Thyroid gland (tissue), 4 donors: Measurements from ENCODE around the gene MYL5. TPM values are rescaled to one million over a fixed set of nuclear protein-coding genes. Genes with fewer than 3 reads are reported as not detected.

Experiments
- DNase-seq, 2 donors: peaks; one replicate each; pipeline ENCODE4 v3.0.0-alpha.2; 2019
- H3K27ac ChIP-seq, 3 donors: fragments of 200-600 bp; sonication (generic); 1 replicate in 2 of 3; 2 replicates in 1 of 3; pipeline ENCODE4 v1.5.1; 2016 to 2019; ENCODE audit warnings: mild to moderate bottlenecking in 1 of 3, moderate library complexity in 1 of 3
- H3K27me3 ChIP-seq: fragments of 200-600 bp; sonication (generic); one replicate; pipeline ENCODE4 v1.5.1; 2019
- H3K36me3 ChIP-seq, 2 donors: fragments of 200-600 bp; sonication (generic); one replicate each; pipeline ENCODE4 v1.5.1; 2016 to 2019
- H3K4me1 ChIP-seq, 2 donors: fragments of 200-600 bp; sonication (generic); one replicate each; pipeline ENCODE4 v1.5.1; 2017 to 2019
- H3K4me3 ChIP-seq, 3 donors: fragments of 200-600 bp; sonication (generic); replicated peaks in 1 of 3; 1 replicate in 2 of 3; 2 replicates in 1 of 3; pipeline ENCODE4 v1.5.1; 2016; ENCODE audit warnings: mild to moderate bottlenecking in 1 of 3
- H3K9me3 ChIP-seq: fragments of 200-600 bp; sonication (generic); one replicate; pipeline ENCODE4 v1.5.1; 2017
- CTCF ChIP-seq, 6 experiments: fragments of 200-600 bp in 3 of 6; fragments of 450-650 bp in 3 of 6; sonication (generic) in 3 of 6; IDR thresholded peaks; one replicate each; pipeline ENCODE4 v1.5.1; 2016 to 2019; ENCODE audit warnings: antibody characterized with exemption in 6 of 6, mild to moderate bottlenecking in 2 of 6, inconsistent platforms in 1 of 6, moderate library complexity in 1 of 6
- POLR2A ChIP-seq, 2 donors: fragments of 450-650 bp; IDR thresholded peaks; one replicate each; pipeline ENCODE4 v1.6.1; 2017; ENCODE audit warnings: antibody characterized with exemption in 2 of 2, mild to moderate bottlenecking in 2 of 2, moderate library complexity in 1 of 2
- WGBS, 2 donors: methylation state at CpG; one replicate each; pipeline ENCODE4 v1.1.5; 2017; 5-methylcytosine and 5-hydroxymethylcytosine counted together
- intact Hi-C: fragments of 100-400 bp; cut with DNase I; formaldehyde crosslinking; loops from one replicate; pipeline ENCODE4 v1.15.1; 2023
- total RNA-seq, 4 donors: library from RNA; depleted of rRNA; stranded (reverse); fragments of >200 nt; gene quantifications; one replicate each; pipeline ENCODE4 v1.2.3, GENCODE V29; 2016

Gene MYL5
- total RNA-seq, 4 donors from 2014 or later = 13.0 to 17.5 (median 14.2) TPM

- H3K4me1 ChIP-seq = peaks cover 20 to 24% of the 10 kb centered on the region in 2 donors
- WGBS, 2 donors = 78 to 90% methylated on average over 6 of the region's 11 CpGs
- H3K9me3 ChIP-seq = no peaks in the 10 kb centered on the region
- H3K36me3 ChIP-seq = no peaks in the 10 kb centered on the region
- no peak for DNase-seq
- no peak overlapping the region for H3K27ac ChIP-seq
- intact Hi-C loops = no loop called here
- H3K27me3 ChIP-seq = no peaks in the 10 kb centered on the region
- H3K4me3 ChIP-seq = no peak overlapping the region
- TF ChIP-seq POLR2A (IDR thresholded peaks at IDR 0.05) (no peak), CTCF (IDR thresholded peaks at IDR 0.05) (no peak)
Observed at GRCh38 chr4:707929-708630, 33.7 kb downstream of the MYL5 start.

DNA sequence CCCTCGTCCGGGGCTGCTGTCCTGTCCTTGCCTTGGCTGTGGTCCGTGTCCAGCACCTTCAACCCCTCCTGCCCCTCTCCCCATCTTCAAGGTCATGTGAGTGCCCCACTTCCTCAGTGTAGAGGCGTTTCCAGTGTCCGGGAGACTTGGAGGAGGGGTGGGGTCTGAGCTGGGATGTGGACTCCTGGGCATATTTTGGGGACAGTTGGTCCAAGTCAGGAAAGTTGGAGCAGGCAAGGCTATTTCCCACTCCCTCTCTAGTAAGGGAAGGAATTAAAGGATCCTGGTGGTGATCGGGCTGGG is 34.2 kb downstream of the MYL5 start:
- Histone ChIP-seq H3K4me1 (peaks cover 20 to 24% of the 10 kb centered on the region in 2 donors), H3K9me3 (no peaks in the 10 kb centered on the region), H3K4me3 (no peak overlapping the region), H3K27ac (no peak overlapping the region), H3K27me3 (no peaks in the 10 kb centered on the region), H3K36me3 (no peaks in the 10 kb centered on the region)
- no peak for TF ChIP-seq CTCF (IDR thresholded peaks at IDR 0.05)
- WGBS, 2 donors = 80 to 89% methylated on average over 6 of the region's 6 CpGs
- DNase-seq = no peak
- intact Hi-C loops = no loop called here

- no peaks in the 10 kb centered on the region for H3K27me3 ChIP-seq
- no peak for DNase-seq
- no peaks in the 10 kb centered on the region for H3K9me3 ChIP-seq
- intact Hi-C loops = no loop called here
- H3K4me3 ChIP-seq = no peak overlapping the region
- H3K36me3 ChIP-seq = no peaks in the 10 kb centered on the region
- 91 to 97% methylated on average over 6 of the region's 6 CpGs for WGBS, 2 donors
- no peak overlapping the region for H3K27ac ChIP-seq
- TF ChIP-seq CTCF (IDR thresholded peaks at IDR 0.05) = no peak
- TF ChIP-seq POLR2A (IDR thresholded peaks at IDR 0.05) = no peak
- peaks cover 20 to 24% of the 10 kb centered on the region in 2 donors for H3K4me1 ChIP-seq
Observed at GRCh38 chr4:709348-709747, 35.0 kb downstream of the MYL5 start.

DNA sequence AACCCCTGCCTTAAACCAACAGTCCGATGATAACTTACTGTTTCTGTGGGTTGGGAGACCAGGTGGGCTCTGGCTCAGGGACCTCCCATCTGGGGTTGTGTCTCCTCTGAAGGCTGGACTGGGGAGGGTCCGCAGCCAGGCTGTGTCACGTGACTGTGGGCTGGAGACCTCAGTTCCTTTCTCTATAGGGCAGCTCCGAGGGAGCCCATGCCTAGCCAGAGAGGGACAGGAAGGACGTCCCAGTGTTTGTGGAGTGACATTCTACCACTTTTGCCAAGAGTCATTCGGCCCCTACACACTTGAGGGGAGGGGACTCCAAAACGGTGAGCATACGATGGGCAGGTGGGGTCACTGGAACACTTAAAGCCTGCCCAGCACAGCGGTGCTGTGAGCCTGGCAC is 35.8 kb downstream of the MYL5 start:
- DNase-seq = no peak
- Histone ChIP-seq H3K9me3 (no peaks in the 10 kb centered on the region), H3K4me1 (peaks cover 18 to 21% of the 10 kb centered on the region in 2 donors), H3K27me3 (no peaks in the 10 kb centered on the region), H3K27ac (no peak overlapping the region), H3K36me3 (no peaks in the 10 kb centered on the region), H3K4me3 (no peak overlapping the region)
- WGBS, 2 donors = 79 to 87% methylated on average over 8 to 9 of the region's 9 CpGs
- TF ChIP-seq CTCF (IDR thresholded peaks at IDR 0.05) = no peak
- TF ChIP-seq POLR2A (IDR thresholded peaks at IDR 0.05) = no peak
- intact Hi-C loops = no loop called here

- 92 to 95% methylated on average over 12 of the region's 13 CpGs for WGBS, 2 donors
- H3K27ac ChIP-seq = no peak overlapping the region
Observed at GRCh38 chr4:710916-711315, 36.6 kb downstream of the MYL5 start.

More at GRCh38 chr4:710916-711315, 36.6 kb downstream of the MYL5 start:
- DNase-seq = no peak
- TF ChIP-seq POLR2A (IDR thresholded peaks at IDR 0.05) (no peak), CTCF (IDR thresholded peaks at IDR 0.05) (no peak)
- H3K4me3 ChIP-seq = no peak overlapping the region
- intact Hi-C loops = no loop called here
- H3K9me3 ChIP-seq = no peaks in the 10 kb centered on the region
- peaks cover 16 to 19% of the 10 kb centered on the region in 2 donors for H3K4me1 ChIP-seq
- H3K36me3 ChIP-seq = no peaks in the 10 kb centered on the region
- H3K27me3 ChIP-seq = no peaks in the 10 kb centered on the region
